Activated naive CD4-positive, alpha-beta T cell treated with anti-CD3 and anti-CD28 coated beads, Interleukin-2, amount 10 ng/mL, durations not matched to agents 7 days and 5 days (primary cell): Measurements from ENCODE around the gene RTKN2.
A peak's percentile ranks its signal among the peaks of the same experiment; 100 is the strongest.

Source experiments
- CTCF ChIA-PET: fragments of 350-600 bp; sonication (Branson Sonifier 250); formaldehyde crosslinking; loops from one replicate; lab custom pipeline; 2021; ENCODE audit warnings: antibody characterized with exemption; lab: Charles Lee
- DNase-seq: peaks from one replicate; pipeline ENCODE4 v3.0.0-alpha.2; 2020
- H3K27ac Mint-ChIP-seq: one replicate; pipeline ENCODE4 v1.8.0; 2021; ENCODE audit warnings: mild to moderate bottlenecking, moderate library complexity, mixed read lengths
- H3K27me3 Mint-ChIP-seq: one replicate; pipeline ENCODE4 v1.8.0; 2021; ENCODE audit warnings: mild to moderate bottlenecking, mixed read lengths
- H3K36me3 Mint-ChIP-seq: one replicate; pipeline ENCODE4 v1.8.0; 2021; ENCODE audit warnings: mixed read lengths
- H3K4me1 Mint-ChIP-seq: one replicate; pipeline ENCODE4 v1.8.0; 2021; ENCODE audit warnings: mixed read lengths
- H3K4me3 Mint-ChIP-seq: one replicate; pipeline ENCODE4 v1.8.0; 2021; ENCODE audit warnings: mild to moderate bottlenecking, moderate library complexity, mixed read lengths
- H3K9me3 Mint-ChIP-seq: one replicate; pipeline ENCODE4 v1.8.0; 2021; ENCODE audit warnings: mixed read lengths

The RTKN2 gene

DNA sequence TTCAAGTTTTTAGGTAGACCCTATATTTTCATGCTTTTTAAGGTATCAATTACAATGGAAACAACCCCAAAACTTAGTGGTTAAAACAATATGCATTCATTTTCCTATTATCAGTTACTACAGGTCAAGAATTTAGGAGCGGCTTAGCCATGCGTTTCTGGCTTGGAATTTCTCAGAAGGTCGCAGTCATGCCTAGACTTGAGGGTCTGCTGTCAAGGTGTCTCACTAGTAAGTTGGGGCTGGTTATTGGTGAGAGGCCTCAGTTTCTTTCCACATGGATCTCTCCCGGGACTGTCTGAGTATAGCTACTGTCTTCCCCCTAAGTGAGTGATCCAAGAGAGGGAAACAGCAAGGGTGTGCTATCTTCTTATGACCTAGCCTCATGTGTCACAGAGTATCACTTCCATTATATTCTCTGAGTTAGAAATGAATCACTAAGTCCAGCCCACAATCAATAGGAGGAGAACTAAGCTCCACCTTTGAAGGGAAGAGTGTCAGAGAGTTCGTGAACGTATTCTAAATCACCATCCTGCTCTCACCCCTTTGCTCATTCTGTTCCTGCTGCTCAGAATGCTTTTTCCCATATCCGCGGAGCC, 80.5 kb downstream of the RTKN2 start:
- no peak for DNase-seq
- Mint-ChIP-seq H3K4me3 (no peak overlapping the region), H3K9me3 (peaks cover 4% of the 10 kb centered on the region)

DNA sequence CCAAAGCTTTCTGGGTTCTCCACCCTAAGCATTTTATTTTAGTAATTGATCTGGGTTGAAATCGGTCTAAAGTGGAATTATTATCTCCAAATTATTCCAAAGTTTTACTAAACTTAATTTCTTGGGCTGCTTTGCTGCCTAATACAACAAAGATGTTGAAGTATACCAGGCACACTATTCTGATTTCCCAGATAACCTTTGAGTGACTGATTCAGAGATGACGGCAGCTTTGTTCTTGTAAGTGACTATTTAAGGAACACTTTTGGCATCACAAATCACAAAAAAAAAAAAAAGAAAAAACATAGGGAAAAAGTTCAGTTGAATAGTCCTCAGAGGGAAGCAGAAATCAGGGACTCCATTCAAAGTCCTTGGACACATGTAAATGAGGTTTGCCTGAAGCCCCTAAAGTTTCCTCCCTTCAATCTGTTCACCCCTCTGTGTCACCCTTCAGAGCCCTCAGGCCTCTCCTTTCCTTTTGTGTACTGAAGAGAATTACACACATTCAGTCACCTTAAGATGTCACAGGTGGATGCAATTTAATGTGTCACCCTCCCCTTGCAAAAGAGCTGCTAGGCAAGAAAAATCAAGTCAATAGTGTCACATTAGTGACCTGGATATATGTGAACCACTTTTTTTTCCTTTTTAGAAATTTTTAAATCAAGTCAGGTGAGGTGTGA, 81.5 kb downstream of the RTKN2 start:
- H3K9me3 Mint-ChIP-seq, result peaks cover 4% of the 10 kb centered on the region
- DNase-seq, result no peak
- H3K27ac Mint-ChIP-seq, result peak overlapping the region; percentile 97
- H3K4me3 Mint-ChIP-seq, result no peak overlapping the region
- peaks cover 65% of the 10 kb centered on the region for H3K4me1 Mint-ChIP-seq
- CTCF ChIA-PET, result interaction anchor here (0.8 to 2.5 kb wide), 4 partner anchors 11 to 138 kb away, joined by 3 to 12 read pairs (median 8); no protein-coding TSS in a partner anchor
- peaks cover 45% of the 10 kb centered on the region for H3K36me3 Mint-ChIP-seq
- H3K27me3 Mint-ChIP-seq, result no peaks in the 10 kb centered on the region

More for the DNA sequence above, 80.5 kb downstream of the RTKN2 start:
- Mint-ChIP-seq H3K27me3 (no peaks in the 10 kb centered on the region), H3K27ac (peak overlapping the region; percentile 74), H3K36me3 (peaks cover 47% of the 10 kb centered on the region), H3K4me1 (peaks cover 56% of the 10 kb centered on the region)
- CTCF ChIA-PET, result interaction anchor here (1.5 to 2.5 kb wide), 3 partner anchors 10 to 139 kb away, joined by 7 to 12 read pairs (median 8); no protein-coding TSS in a partner anchor

- Mint-ChIP-seq H3K4me1 (peaks cover 75% of the 10 kb centered on the region), H3K9me3 (peaks cover 10% of the 10 kb centered on the region), H3K4me3 (peak overlapping the region; percentile 0), H3K27ac (peak overlapping the region; percentile 97), H3K27me3 (no peaks in the 10 kb centered on the region), H3K36me3 (peaks cover 49% of the 10 kb centered on the region)
- CTCF ChIA-PET, result interaction anchor here (0.6 to 1.8 kb wide), 4 partner anchors 59 to 435 kb away, joined by 3 to 8 read pairs (median 3); no protein-coding TSS in a partner anchor
- DNase-seq, result no peak
Measured at GRCh38 chr10:62185919-62186692, 82.5 kb downstream of the RTKN2 start.

- H3K36me3 Mint-ChIP-seq, result peaks cover 52% of the 10 kb centered on the region
- H3K9me3 Mint-ChIP-seq, result peaks cover 19% of the 10 kb centered on the region
- peak overlapping the region; percentile 97 for H3K27ac Mint-ChIP-seq
- peak; percentile 35 for DNase-seq
- CTCF ChIA-PET, result interaction anchor here (0.7 to 1.8 kb wide), 8 partner anchors 11 to 191 kb away, joined by 3 to 7 read pairs (median 3); no protein-coding TSS in a partner anchor
- H3K27me3 Mint-ChIP-seq, result no peaks in the 10 kb centered on the region
- peak overlapping the region; percentile 42 for H3K4me3 Mint-ChIP-seq
- peaks cover 89% of the 10 kb centered on the region for H3K4me1 Mint-ChIP-seq
Measured at GRCh38 chr10:62183857-62184795, 84.5 kb downstream of the RTKN2 start.

DNA sequence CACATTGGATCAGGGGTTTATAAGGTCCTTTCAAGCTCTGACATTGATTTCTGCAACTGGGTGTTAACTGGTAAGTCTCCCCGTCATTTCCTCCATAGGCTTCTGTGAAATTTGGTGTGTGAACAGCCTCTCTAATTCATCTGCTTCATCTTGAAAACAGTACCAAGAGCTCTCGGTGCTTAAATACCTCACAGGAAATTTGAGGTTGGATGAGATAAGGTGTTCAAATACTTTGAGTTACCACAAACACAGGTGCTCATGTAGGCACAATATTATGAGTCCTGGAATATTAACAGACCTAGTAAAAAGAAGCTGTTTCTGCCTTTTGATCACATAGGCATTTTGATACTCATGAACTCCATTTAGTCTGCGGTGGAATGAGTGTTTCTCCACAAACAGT, 85.2 kb downstream of the RTKN2 start:
- H3K4me1 Mint-ChIP-seq, result peaks cover 93% of the 10 kb centered on the region
- H3K36me3 Mint-ChIP-seq, result peaks cover 56% of the 10 kb centered on the region
- CTCF ChIA-PET, result interaction anchor here (0.7 to 1.8 kb wide), 6 partner anchors 58 to 190 kb away, joined by 3 to 7 read pairs (median 3); no protein-coding TSS in a partner anchor
- H3K27ac Mint-ChIP-seq, result peak overlapping the region; percentile 97
- H3K4me3 Mint-ChIP-seq, result peak overlapping the region; percentile 42
- H3K27me3 Mint-ChIP-seq, result no peaks in the 10 kb centered on the region
- DNase-seq, result peak; percentile 57
- H3K9me3 Mint-ChIP-seq, result peaks cover 23% of the 10 kb centered on the region

GRCh38 chr10:62182595-62182994, 86.0 kb downstream of the RTKN2 start:
- Mint-ChIP-seq H3K36me3 (peaks cover 55% of the 10 kb centered on the region), H3K9me3 (peaks cover 22% of the 10 kb centered on the region), H3K27ac (peak overlapping the region; percentile 97), H3K27me3 (no peaks in the 10 kb centered on the region), H3K4me1 (peaks cover 93% of the 10 kb centered on the region), H3K4me3 (no peak overlapping the region)
- CTCF ChIA-PET, result interaction anchor here (1.3 to 1.8 kb wide), 4 partner anchors 62 to 144 kb away, joined by 3 to 7 read pairs (median 6); no protein-coding TSS in a partner anchor
- no peak for DNase-seq

DNA sequence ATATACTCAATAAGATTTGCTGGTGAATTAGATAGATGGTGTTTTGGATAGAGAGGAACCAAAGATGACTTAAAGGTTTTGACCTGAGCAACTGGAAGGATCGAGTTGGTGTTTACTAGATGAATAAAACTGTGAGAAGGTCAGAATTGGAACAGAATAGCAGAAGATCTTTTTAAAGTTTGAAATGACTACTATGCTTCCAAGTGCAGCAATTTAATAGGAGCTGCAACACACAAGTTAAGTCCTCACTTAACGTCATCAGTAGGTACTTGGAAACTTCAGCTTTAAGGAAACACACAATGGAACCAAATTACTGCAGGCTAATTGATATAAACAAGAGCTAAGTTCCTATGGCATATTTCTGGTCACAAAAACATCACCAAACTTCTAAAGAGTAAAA, 86.5 kb downstream of the RTKN2 start:
- Mint-ChIP-seq H3K36me3 (peaks cover 55% of the 10 kb centered on the region), H3K27me3 (no peaks in the 10 kb centered on the region), H3K27ac (peak overlapping the region; percentile 97), H3K4me1 (peaks cover 93% of the 10 kb centered on the region), H3K9me3 (peaks cover 26% of the 10 kb centered on the region), H3K4me3 (no peak overlapping the region)
- no peak for DNase-seq
- CTCF ChIA-PET, result interaction anchor here (1.3 to 1.4 kb wide), 2 partner anchors 62 to 144 kb away, joined by 3 to 5 read pairs; no protein-coding TSS in a partner anchor

GRCh38 chr10:62180677-62181076, 88.0 kb downstream of the RTKN2 start:
- Mint-ChIP-seq H3K4me1 (peaks cover 93% of the 10 kb centered on the region), H3K4me3 (no peak overlapping the region), H3K27ac (peak overlapping the region; percentile 97), H3K27me3 (no peaks in the 10 kb centered on the region), H3K36me3 (peaks cover 59% of the 10 kb centered on the region), H3K9me3 (peaks cover 33% of the 10 kb centered on the region)
- CTCF ChIA-PET, result no interaction called here
- DNase-seq, result no peak

DNA sequence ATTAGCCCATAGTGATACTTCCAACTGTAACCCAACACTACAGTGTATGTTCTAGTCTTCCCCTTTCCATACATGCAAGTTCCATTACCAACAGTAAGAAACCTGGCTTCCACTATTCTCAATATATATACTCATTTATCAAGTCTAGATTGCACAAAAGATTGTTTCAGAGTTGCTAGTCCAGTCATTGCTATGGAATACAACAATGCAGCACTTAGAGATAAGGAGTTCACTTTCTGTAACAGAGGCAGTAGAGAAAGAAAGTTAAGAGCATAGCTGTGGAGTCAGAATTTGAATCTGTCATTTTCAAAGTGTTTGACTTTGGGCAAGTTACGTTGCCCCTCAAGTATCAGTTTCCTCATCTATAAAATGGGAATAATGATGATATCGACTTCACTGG, 90.1 kb downstream of the RTKN2 start:
- Mint-ChIP-seq H3K27me3 (no peaks in the 10 kb centered on the region), H3K4me3 (no peak overlapping the region), H3K27ac (peak overlapping the region; percentile 52), H3K36me3 (peaks cover 63% of the 10 kb centered on the region), H3K4me1 (peaks cover 87% of the 10 kb centered on the region), H3K9me3 (peaks cover 39% of the 10 kb centered on the region)
- DNase-seq, result no peak
- CTCF ChIA-PET, result interaction anchor here (0.7 kb wide), 1 partner anchor 14 kb away, joined by 3 read pairs; no protein-coding TSS in a partner anchor

GRCh38 chr10:62177111-62177510, 91.5 kb downstream of the RTKN2 start:
- H3K9me3 Mint-ChIP-seq, result peaks cover 53% of the 10 kb centered on the region
- no peak for DNase-seq
- H3K27me3 Mint-ChIP-seq, result no peaks in the 10 kb centered on the region
- CTCF ChIA-PET, result no interaction called here
- H3K4me3 Mint-ChIP-seq, result no peak overlapping the region
- peaks cover 79% of the 10 kb centered on the region for H3K4me1 Mint-ChIP-seq
- no peak overlapping the region for H3K27ac Mint-ChIP-seq
- H3K36me3 Mint-ChIP-seq, result peaks cover 75% of the 10 kb centered on the region

DNA sequence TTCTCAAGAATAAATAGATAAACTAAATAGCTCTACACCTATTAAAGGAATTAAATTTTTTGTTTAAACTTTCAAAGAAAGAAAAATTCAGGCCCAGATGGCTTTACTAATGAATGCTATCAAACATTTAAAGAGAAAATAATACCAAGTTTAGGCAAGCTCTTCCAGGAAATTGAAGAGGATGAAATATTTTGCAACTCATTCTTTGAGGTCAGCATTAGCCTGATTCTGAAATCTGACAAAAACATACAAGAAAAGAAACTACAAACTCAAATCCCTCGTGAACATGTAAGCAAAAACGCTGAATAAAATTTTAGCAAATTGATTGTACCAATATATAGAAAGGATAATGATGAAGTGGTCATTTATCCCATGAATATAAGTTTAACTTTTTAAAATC, 93.4 kb downstream of the RTKN2 start:
- DNase-seq, result no peak
- peaks cover 62% of the 10 kb centered on the region for H3K4me1 Mint-ChIP-seq
- peak overlapping the region; percentile 21 for H3K27ac Mint-ChIP-seq
- peaks cover 46% of the 10 kb centered on the region for H3K9me3 Mint-ChIP-seq
- H3K36me3 Mint-ChIP-seq, result peaks cover 67% of the 10 kb centered on the region
- H3K27me3 Mint-ChIP-seq, result no peaks in the 10 kb centered on the region
- no peak overlapping the region for H3K4me3 Mint-ChIP-seq
- CTCF ChIA-PET, result interaction anchor here (0.8 kb wide), 1 partner anchor 21 kb away, joined by 3 read pairs; no protein-coding TSS in a partner anchor

GRCh38 chr10:62172465-62172864, 96.2 kb downstream of the RTKN2 start:
- peaks cover 49% of the 10 kb centered on the region for H3K36me3 Mint-ChIP-seq
- H3K4me3 Mint-ChIP-seq, result no peak overlapping the region
- CTCF ChIA-PET, result interaction anchor here (0.7 kb wide), 1 partner anchor 42 kb away, joined by 4 read pairs; no protein-coding TSS in a partner anchor
- DNase-seq, result no peak
- no peaks in the 10 kb centered on the region for H3K27me3 Mint-ChIP-seq
- H3K27ac Mint-ChIP-seq, result no peak overlapping the region
- peaks cover 39% of the 10 kb centered on the region for H3K4me1 Mint-ChIP-seq
- peaks cover 40% of the 10 kb centered on the region for H3K9me3 Mint-ChIP-seq

DNA sequence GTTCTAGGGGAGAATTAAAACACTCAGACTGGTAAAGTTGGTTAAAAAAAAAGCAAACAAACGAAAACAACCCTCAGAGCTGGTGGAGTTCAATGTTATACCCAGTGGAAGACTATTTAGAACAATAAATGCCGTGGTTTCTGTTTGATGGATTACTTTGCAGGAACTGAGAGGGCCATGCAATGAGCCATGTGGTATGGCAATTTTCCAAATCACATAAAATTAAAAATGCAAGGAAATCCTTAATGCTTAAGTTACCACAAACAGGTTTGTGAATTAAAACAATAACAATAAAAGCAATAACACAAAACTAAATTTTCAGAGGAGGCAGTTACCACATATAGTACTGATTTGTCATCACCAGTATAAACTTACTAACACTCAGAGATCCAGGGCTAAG, 96.9 kb downstream of the RTKN2 start:
- H3K36me3 Mint-ChIP-seq, result peaks cover 44% of the 10 kb centered on the region
- H3K9me3 Mint-ChIP-seq, result peaks cover 36% of the 10 kb centered on the region
- H3K4me3 Mint-ChIP-seq, result no peak overlapping the region
- peaks cover 36% of the 10 kb centered on the region for H3K4me1 Mint-ChIP-seq
- no peak for DNase-seq
- CTCF ChIA-PET, result interaction anchor here (0.7 kb wide), 1 partner anchor 41 kb away, joined by 4 read pairs; no protein-coding TSS in a partner anchor
- no peaks in the 10 kb centered on the region for H3K27me3 Mint-ChIP-seq
- H3K27ac Mint-ChIP-seq, result no peak overlapping the region
